Naive thymus-derived CD4-positive, alpha-beta T cell (primary cell): Measurements from ENCODE around the gene RAMP1. TPM values are rescaled to one million over a fixed set of nuclear protein-coding genes. Genes with fewer than 3 reads are reported as not detected.
"Not testable (repeated sequence)": the region's sequence is repeated elsewhere in the genome, so short reads cannot be mapped to it uniquely, and the experiment has no call there.

Experiments used
- ATAC-seq: fragments of 150-1000 bp; cut with Tn5 transposase; 2 replicates; pipeline ENCODE4 v1.10.0; 2021; ENCODE audit warnings: mild to moderate bottlenecking, moderate library complexity
- CTCF ChIA-PET: fragments of 350-600 bp; sonication (Branson Sonifier 250); formaldehyde crosslinking; loops from one replicate; lab custom pipeline; 2021; ENCODE audit warnings: antibody characterized with exemption; lab: Charles Lee
- POLR2A ChIA-PET: fragments of 350-600 bp; sonication (Branson Sonifier 250); formaldehyde crosslinking; loops from one replicate; lab custom pipeline; 2021; ENCODE audit warnings: antibody characterized with exemption, inconsistent platforms; lab: Charles Lee
- DNase-seq, 9 donors: peaks; one replicate each; pipeline versions ENCODE4 v3.0.0 to v3.0.0-alpha.2; 2020 to 2022; ENCODE audit warnings: mixed read lengths in 1 of 9
- H3K27ac ChIP-seq: one replicate; pipeline ENCODE4 v1.7.0; 2013; ENCODE audit warnings: mild to moderate bottlenecking, low read depth, low read length, moderate library complexity
- H3K27me3 ChIP-seq, 2 donors: one replicate each; pipeline ENCODE4 v1.7.0; 2013; ENCODE audit warnings: low read length in 2 of 2, mild to moderate bottlenecking in 2 of 2, moderate library complexity in 2 of 2; ENCODE audit not compliant: control insufficient read depth in 2 of 2, insufficient read depth in 2 of 2
- H3K36me3 ChIP-seq, 3 experiments: 1 replicate in 2 of 3; 2 replicates in 1 of 3; pipeline ENCODE4 v1.7.0; 2013; ENCODE audit warnings: low read length in 3 of 3, mild to moderate bottlenecking in 3 of 3, moderate library complexity in 1 of 3; ENCODE audit not compliant: insufficient read depth in 3 of 3, control insufficient read depth in 2 of 3
- H3K4me1 ChIP-seq, 2 donors: one replicate each; pipeline ENCODE4 v1.7.0; 2013; ENCODE audit warnings: low read length in 2 of 2, mild to moderate bottlenecking in 2 of 2, moderate library complexity in 1 of 2; ENCODE audit not compliant: control insufficient read depth in 2 of 2, insufficient read depth in 2 of 2
- H3K4me3 ChIP-seq: 2 replicates; pipeline ENCODE4 v1.7.0; 2013; ENCODE audit warnings: mild to moderate bottlenecking, low read length
- H3K9me3 ChIP-seq, 3 experiments: 1 replicate in 2 of 3; 2 replicates in 1 of 3; pipeline ENCODE4 v1.7.0; 2013; ENCODE audit warnings: low read length in 3 of 3; ENCODE audit not compliant: control insufficient read depth in 2 of 3
- H3K27ac Mint-ChIP-seq, 9 donors: one replicate each; pipeline ENCODE4 v1.8.0; 2020 to 2022; ENCODE audit warnings: mixed read lengths in 9 of 9, mild to moderate bottlenecking in 8 of 9, moderate library complexity in 5 of 9, inconsistent platforms in 2 of 9
- H3K27me3 Mint-ChIP-seq, 5 donors: one replicate each; pipeline ENCODE4 v1.8.0; 2021 to 2022; ENCODE audit warnings: mixed read lengths in 5 of 5, mild to moderate bottlenecking in 1 of 5
- H3K36me3 Mint-ChIP-seq, 5 donors: one replicate each; pipeline ENCODE4 v1.8.0; 2020 to 2022; ENCODE audit warnings: mixed read lengths in 5 of 5, mild to moderate bottlenecking in 3 of 5, inconsistent platforms in 1 of 5
- H3K4me1 Mint-ChIP-seq, 7 donors: one replicate each; pipeline ENCODE4 v1.8.0; 2020 to 2022; ENCODE audit warnings: mixed read lengths in 7 of 7, mild to moderate bottlenecking in 3 of 7, inconsistent platforms in 1 of 7
- H3K4me3 Mint-ChIP-seq, 10 donors: one replicate each; pipeline ENCODE4 v1.8.0; 2020 to 2022; ENCODE audit warnings: mild to moderate bottlenecking in 10 of 10, mixed read lengths in 10 of 10, moderate library complexity in 6 of 10, inconsistent platforms in 2 of 10
- H3K9me3 Mint-ChIP-seq, 11 donors: one replicate each; pipeline ENCODE4 v1.8.0; 2020 to 2022; ENCODE audit warnings: mixed read lengths in 11 of 11, mild to moderate bottlenecking in 4 of 11, inconsistent platforms in 1 of 11, moderate library complexity in 1 of 11
- intact Hi-C, 2 donors: fragments of 100-400 bp; cut with micrococcal nuclease; formaldehyde crosslinking; loops; one replicate each; pipeline ENCODE4 v1.15.1; 2023
- polyA plus RNA-seq, 2 donors: library from polyadenylated mRNA; unstranded; fragments of 300-500 nt; fragmentation: Illumina TruSeq; gene quantifications; one replicate each; pipeline ENCODE4 v1.2.3, GENCODE V29; 2021
- total RNA-seq, 6 experiments: library from RNA in 5 of 6; stranded (reverse) in 5 of 6; gene quantifications; 1 replicate in 5 of 6; 2 replicates in 1 of 6; pipeline ENCODE4 v1.2.3 and lab custom pipeline; 2021 to 2026

RAMP1 gene
- total and polyA plus RNA-seq, 7 experiments from 2014 or later, result 0.52 to 13.2 (median 0.95) TPM; not detected in 1

- POLR2A ChIA-PET, result no interaction called here
Measured at GRCh38 chr2:237841051-237841450, 18.4 kb upstream of the RAMP1 start.

GRCh38 chr2:237848940-237849339 is 10.5 kb upstream of the RAMP1 start:
- H3K4me3 Mint-ChIP-seq, H3K27ac Mint-ChIP-seq, H3K27me3 ChIP-seq, POLR2A ChIA-PET, H3K4me3 ChIP-seq, H3K27ac ChIP-seq, ATAC-seq, H3K4me1 ChIP-seq, H3K36me3 ChIP-seq, intact Hi-C loops, H3K9me3 ChIP-seq, DNase-seq, CTCF ChIA-PET, H3K4me1 Mint-ChIP-seq: not testable (repeated sequence)
- H3K36me3 Mint-ChIP-seq, result peaks cover 0 to 10% (median 6%) of the 10 kb centered on the region in 5 donors
- H3K9me3 Mint-ChIP-seq, result peaks cover 0 to 13% (median 5%) of the 10 kb centered on the region in 11 donors
- peaks cover 0 to 37% (median 4%) of the 10 kb centered on the region in 5 donors for H3K27me3 Mint-ChIP-seq

More at GRCh38 chr2:237841051-237841450, 18.4 kb upstream of the RAMP1 start:
- H3K9me3 ChIP-seq, result no peaks in the 10 kb centered on the region
- H3K36me3 Mint-ChIP-seq, result peaks cover 0 to 4% (median under 1%) of the 10 kb centered on the region in 5 donors
- no peak overlapping the region for H3K4me3 Mint-ChIP-seq
- H3K9me3 Mint-ChIP-seq, result peaks cover 0 to 12% (median 0%) of the 10 kb centered on the region in 11 donors
- H3K27me3 Mint-ChIP-seq, result peaks cover 0 to 31% (median 0%) of the 10 kb centered on the region in 5 donors
- H3K27ac Mint-ChIP-seq, result no peak overlapping the region
- no peak for DNase-seq
- H3K27me3 ChIP-seq, result no peaks in the 10 kb centered on the region
- no peaks in the 10 kb centered on the region for H3K4me1 Mint-ChIP-seq
- H3K36me3 ChIP-seq, result no peaks in the 10 kb centered on the region
- no peak for ATAC-seq
- H3K4me3 ChIP-seq, result no peak overlapping the region
- H3K27ac ChIP-seq, result no peak overlapping the region
- CTCF ChIA-PET, result no interaction called here
- intact Hi-C loops, result no loop called here
- H3K4me1 ChIP-seq, result no peaks in the 10 kb centered on the region

GRCh38 chr2:237854295-237854694 is 5.1 kb upstream of the RAMP1 start:
- Histone ChIP-seq H3K4me3 (no peak overlapping the region), H3K9me3 (no peaks in the 10 kb centered on the region), H3K27me3 (no peaks in the 10 kb centered on the region), H3K36me3 (no peaks in the 10 kb centered on the region), H3K27ac (no peak overlapping the region), H3K4me1 (no peaks in the 10 kb centered on the region)
- no peak overlapping the region for H3K27ac Mint-ChIP-seq
- intact Hi-C loops, result loop anchor here in 1 of 2 donors (10.0 kb wide), 1 partner anchor 321 kb away; no protein-coding TSS in a partner anchor
- H3K4me1 Mint-ChIP-seq, result peaks cover 0 to 9% (median 8%) of the 10 kb centered on the region in 7 donors
- no peak overlapping the region for H3K4me3 Mint-ChIP-seq
- ATAC-seq (no peak), DNase-seq (no peak)
- H3K36me3 Mint-ChIP-seq, result peaks cover 0 to 4% (median 0%) of the 10 kb centered on the region in 5 donors
- peaks cover 11 to 45% (median 14%) of the 10 kb centered on the region in 5 donors for H3K27me3 Mint-ChIP-seq
- POLR2A ChIA-PET, result no interaction called here
- CTCF ChIA-PET, result interaction anchor here (0.6 to 0.7 kb wide), 2 partner anchors 26 to 222 kb away, joined by 3 read pairs; no protein-coding TSS in a partner anchor
- H3K9me3 Mint-ChIP-seq, result peaks cover 0 to 2% (median 0%) of the 10 kb centered on the region in 11 donors

- ATAC-seq, result no peak
- Mint-ChIP-seq H3K27ac (no peak overlapping the region), H3K4me1 (peaks cover 0 to 15% (median 13%) of the 10 kb centered on the region in 7 donors), H3K4me3 (no peak overlapping the region), H3K27me3 (peaks cover 23 to 63% (median 29%) of the 10 kb centered on the region in 5 donors), H3K36me3 (peaks cover 0 to 6% (median 0%) of the 10 kb centered on the region in 5 donors), H3K9me3 (no peaks in the 10 kb centered on the region)
- H3K27ac ChIP-seq, result no peak overlapping the region
- H3K4me3 ChIP-seq, result no peak overlapping the region
- POLR2A ChIA-PET, result interaction anchor here (0.9 kb wide), 1 partner anchor 406 kb away, joined by 3 read pairs; no protein-coding TSS in a partner anchor
- intact Hi-C loops, result loop anchor here (1.0 to 10.0 kb wide), 11 partner anchors 41 to 605 kb away; partner anchors contain the start of genes ERFE (in 1 of the 2), KLHL30 (in 1 of the 2) and SCLY (in 1 of the 2)
- no peaks in the 10 kb centered on the region for H3K36me3 ChIP-seq
- H3K4me1 ChIP-seq, result no peaks in the 10 kb centered on the region
- no peaks in the 10 kb centered on the region for H3K9me3 ChIP-seq
- CTCF ChIA-PET, result interaction anchor here (0.9 to 2.1 kb wide), 11 partner anchors 41 to 407 kb away, joined by 3 to 12 read pairs (median 3); no protein-coding TSS in a partner anchor
- peaks cover 4 to 6% of the 10 kb centered on the region in 2 donors for H3K27me3 ChIP-seq
- no peak for DNase-seq
Measured at GRCh38 chr2:237857791-237858190, 1.6 kb upstream of the RAMP1 start.

- H3K27me3 Mint-ChIP-seq, result peaks cover 23 to 63% (median 29%) of the 10 kb centered on the region in 5 donors
- Histone ChIP-seq H3K4me1 (no peaks in the 10 kb centered on the region), H3K27me3 (peaks cover 4 to 6% of the 10 kb centered on the region in 2 donors), H3K4me3 (no peak overlapping the region), H3K27ac (no peak overlapping the region), H3K36me3 (no peaks in the 10 kb centered on the region), H3K9me3 (no peaks in the 10 kb centered on the region)
- peak overlapping the region; percentile 46 to 86 (median 71) for H3K4me3 Mint-ChIP-seq
- ATAC-seq (peak; percentile 76), DNase-seq (peak in 7 of 9 donors; percentile 26 to 51 (median 44))
- POLR2A ChIA-PET, result interaction anchor here (0.9 kb wide), 1 partner anchor 405 kb away, joined by 3 read pairs; no protein-coding TSS in a partner anchor
- intact Hi-C loops, result loop anchor here (1.0 to 10.0 kb wide), 11 partner anchors 40 to 604 kb away; partner anchors contain the start of genes ERFE (in 1 of the 2), KLHL30 (in 1 of the 2) and SCLY (in 1 of the 2)
- H3K4me1 Mint-ChIP-seq, result peaks cover 0 to 15% (median 13%) of the 10 kb centered on the region in 7 donors
- H3K27ac Mint-ChIP-seq, result peak overlapping the region in 2 of 9 donors; percentile 72 to 73
- CTCF ChIA-PET, result interaction anchor here (0.9 to 2.1 kb wide), 10 partner anchors 41 to 407 kb away, joined by 3 to 12 read pairs (median 3); no protein-coding TSS in a partner anchor
- no peaks in the 10 kb centered on the region for H3K9me3 Mint-ChIP-seq
- H3K36me3 Mint-ChIP-seq, result peaks cover 0 to 6% (median 0%) of the 10 kb centered on the region in 5 donors
Measured at GRCh38 chr2:237858294-237859081, 935 bp upstream of the RAMP1 start.

- Histone ChIP-seq H3K27ac (no peak overlapping the region), H3K9me3 (no peaks in the 10 kb centered on the region), H3K4me1 (no peaks in the 10 kb centered on the region), H3K36me3 (no peaks in the 10 kb centered on the region), H3K4me3 (no peak overlapping the region), H3K27me3 (peaks cover 4 to 6% of the 10 kb centered on the region in 2 donors)
- no peaks in the 10 kb centered on the region for H3K9me3 Mint-ChIP-seq
- H3K27ac Mint-ChIP-seq, result no peak overlapping the region
- no peak for DNase-seq
- peak overlapping the region; percentile 32 to 86 (median 71) for H3K4me3 Mint-ChIP-seq
- no peak for ATAC-seq
- intact Hi-C loops, result loop anchor here (2.0 to 10.0 kb wide), 6 partner anchors 64 to 604 kb away; partner anchors contain the start of genes ERFE (in 1 of the 2) and KLHL30 (in 1 of the 2)
- ChIA-PET CTCF (interaction anchor here (1.0 to 2.1 kb wide), 6 partner anchors 45 to 406 kb away, joined by 3 to 12 read pairs (median 3); no protein-coding TSS in a partner anchor), POLR2A (no interaction called here)
- H3K36me3 Mint-ChIP-seq, result peaks cover 0 to 6% (median 0%) of the 10 kb centered on the region in 5 donors
- peaks cover 23 to 63% (median 29%) of the 10 kb centered on the region in 5 donors for H3K27me3 Mint-ChIP-seq
- H3K4me1 Mint-ChIP-seq, result peaks cover 0 to 15% (median 13%) of the 10 kb centered on the region in 7 donors
Measured at GRCh38 chr2:237859082-237859433, 365 bp upstream of the RAMP1 start.
